ENCODE data around the gene PTPN23. TPM values are rescaled to one million over a fixed set of nuclear protein-coding genes. Genes with fewer than 3 reads are reported as not detected.
"Not testable (repeated sequence)": the region's sequence is repeated elsewhere in the genome, so short reads cannot be mapped to it uniquely, and the experiment has no call there.

Gene PTPN23
- total RNA-seq, 3 donors from 2014 or later (not counting 1 experiment from before 2014, with no cell fraction given), result 49.3 to 73.6 (median 52.0) TPM

DNA sequence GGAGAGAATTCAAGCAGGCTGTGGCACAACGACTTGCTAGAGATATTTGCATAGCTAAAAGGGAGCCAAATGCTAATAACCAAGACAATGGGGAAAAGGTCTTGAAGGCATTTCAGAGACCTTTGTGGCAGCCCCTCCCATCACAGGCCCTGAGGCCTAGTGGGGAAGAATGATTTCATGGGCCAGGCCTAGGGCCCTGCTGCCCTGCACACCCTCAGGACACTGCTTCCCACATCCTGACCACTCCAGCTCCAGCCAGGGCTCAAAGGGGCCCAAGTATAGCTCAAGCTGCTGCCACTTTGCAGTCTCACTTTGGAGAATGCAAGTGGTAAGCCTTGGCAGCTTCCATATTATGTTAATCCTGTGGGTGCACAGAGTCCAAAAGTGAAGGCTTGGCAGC, 21.5 kb upstream of the PTPN23 start:
- H3K4me3 Mint-ChIP-seq, result no peak overlapping the region
- TF ChIP-seq, protein P1, sequence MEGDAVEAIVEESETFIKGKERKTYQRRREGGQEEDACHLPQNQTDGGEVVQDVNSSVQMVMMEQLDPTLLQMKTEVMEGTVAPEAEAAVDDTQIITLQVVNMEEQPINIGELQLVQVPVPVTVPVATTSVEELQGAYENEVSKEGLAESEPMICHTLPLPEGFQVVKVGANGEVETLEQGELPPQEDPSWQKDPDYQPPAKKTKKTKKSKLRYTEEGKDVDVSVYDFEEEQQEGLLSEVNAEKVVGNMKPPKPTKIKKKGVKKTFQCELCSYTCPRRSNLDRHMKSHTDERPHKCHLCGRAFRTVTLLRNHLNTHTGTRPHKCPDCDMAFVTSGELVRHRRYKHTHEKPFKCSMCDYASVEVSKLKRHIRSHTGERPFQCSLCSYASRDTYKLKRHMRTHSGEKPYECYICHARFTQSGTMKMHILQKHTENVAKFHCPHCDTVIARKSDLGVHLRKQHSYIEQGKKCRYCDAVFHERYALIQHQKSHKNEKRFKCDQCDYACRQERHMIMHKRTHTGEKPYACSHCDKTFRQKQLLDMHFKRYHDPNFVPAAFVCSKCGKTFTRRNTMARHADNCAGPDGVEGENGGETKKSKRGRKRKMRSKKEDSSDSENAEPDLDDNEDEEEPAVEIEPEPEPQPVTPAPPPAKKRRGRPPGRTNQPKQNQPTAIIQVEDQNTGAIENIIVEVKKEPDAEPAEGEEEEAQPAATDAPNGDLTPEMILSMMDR (IDR thresholded peaks at IDR 0.05), result no peak
- WGBS (ENCODE audit: insufficient coverage), result 80% methylated on average over 1 of the region's 1 CpG
- Histone ChIP-seq H3K4me3 (ENCODE audit: low read length) (no peak overlapping the region), H3K27ac (ENCODE audit: low read length) (no peak overlapping the region), H3K4me1 (ENCODE audit: control insufficient read depth, insufficient read depth, low read length) (peaks cover 12% of the 10 kb centered on the region), H3K9me3 (ENCODE audit: control insufficient read depth, insufficient read depth, low read length) (peaks cover 21% of the 10 kb centered on the region), H3K36me3 (ENCODE audit: control insufficient read depth, insufficient read depth, low read length) (no peaks in the 10 kb centered on the region), H3K27me3 (ENCODE audit: control insufficient read depth, insufficient read depth, low read length) (no peaks in the 10 kb centered on the region)
- H3K4me1 Mint-ChIP-seq, result peaks cover 9 to 10% of the 10 kb centered on the region in 2 donors
- DNase-seq, result no peak
- no peaks in the 10 kb centered on the region for H3K36me3 Mint-ChIP-seq
- H3K9me3 Mint-ChIP-seq, result peaks cover 3 to 7% of the 10 kb centered on the region in 2 donors
- intact Hi-C loops (cut with micrococcal nuclease), result no loop called here
- H3K27ac Mint-ChIP-seq, result no peak overlapping the region
- ATAC-seq, result no peak
- H3K27me3 Mint-ChIP-seq (ENCODE audit: low read depth in 2 of 2), result no peaks in the 10 kb centered on the region

DNA sequence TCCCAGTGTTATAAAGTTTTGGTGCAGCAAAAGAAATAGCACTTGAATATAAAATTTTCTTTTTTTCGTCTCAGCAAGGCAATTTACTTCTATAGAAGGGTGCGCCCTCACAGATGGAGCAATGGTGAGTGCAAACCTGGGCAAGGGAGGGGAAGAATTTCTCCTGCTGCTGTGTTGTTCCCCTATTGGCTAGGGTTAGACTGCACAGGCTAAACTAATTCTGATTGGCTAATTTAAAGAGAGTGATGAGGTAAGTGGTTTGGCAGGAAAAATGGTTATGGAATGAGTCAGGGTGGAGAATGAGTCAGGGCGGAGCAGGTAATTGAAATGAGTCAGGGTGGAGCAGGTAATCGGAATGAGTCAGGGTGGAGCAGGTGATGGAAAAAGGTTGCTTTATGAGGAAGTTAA, 20.7 kb upstream of the PTPN23 start:
- DNase-seq; H3K27ac ChIP-seq (ENCODE audit: low read length); H3K36me3 Mint-ChIP-seq; H3K27ac Mint-ChIP-seq; H3K36me3 ChIP-seq (ENCODE audit: control insufficient read depth, insufficient read depth, low read length); H3K9me3 Mint-ChIP-seq; H3K27me3 Mint-ChIP-seq (ENCODE audit: low read depth in 2 of 2); ATAC-seq; intact Hi-C loops (cut with micrococcal nuclease); H3K27me3 ChIP-seq (ENCODE audit: control insufficient read depth, insufficient read depth, low read length); H3K4me3 Mint-ChIP-seq; H3K4me3 ChIP-seq (ENCODE audit: low read length): not testable (repeated sequence)
- peaks cover 12% of the 10 kb centered on the region for H3K4me1 ChIP-seq (ENCODE audit: control insufficient read depth, insufficient read depth, low read length)
- H3K4me1 Mint-ChIP-seq, result peaks cover 9 to 10% of the 10 kb centered on the region in 2 donors
- WGBS (ENCODE audit: insufficient coverage), result 90% methylated on average over 4 of the region's 4 CpGs
- H3K9me3 ChIP-seq (ENCODE audit: control insufficient read depth, insufficient read depth, low read length), result peaks cover 21% of the 10 kb centered on the region

DNA sequence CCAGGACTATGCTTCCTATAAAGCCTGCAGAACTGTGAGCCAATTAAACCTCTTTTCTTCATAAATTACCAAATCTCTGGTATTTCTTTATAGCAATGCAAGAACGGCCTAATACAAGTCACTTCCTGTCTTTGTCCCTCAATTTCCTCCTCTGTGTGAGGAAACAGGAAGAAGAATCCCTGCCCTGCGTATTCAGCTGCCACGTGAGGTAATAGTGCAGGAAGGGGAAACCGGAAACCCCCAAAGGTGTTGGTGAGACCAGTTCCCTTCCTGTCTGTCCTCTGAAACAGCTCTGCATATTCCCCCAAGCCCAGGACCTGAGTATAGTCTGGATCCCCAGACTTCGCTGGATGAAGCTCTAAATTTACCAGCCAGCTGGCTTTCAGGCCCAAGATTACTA, 18.1 kb upstream of the PTPN23 start:
- ATAC-seq (peak in 2 of 3 donors; percentile 34 to 43), DNase-seq (peak in 1 of 2 donors; percentile 62)
- H3K27ac ChIP-seq (ENCODE audit: low read length), result no peak overlapping the region
- H3K36me3 Mint-ChIP-seq, result no peaks in the 10 kb centered on the region
- no peaks in the 10 kb centered on the region for H3K27me3 Mint-ChIP-seq (ENCODE audit: low read depth in 2 of 2)
- H3K4me3 ChIP-seq (ENCODE audit: low read length), result no peak overlapping the region
- H3K4me1 Mint-ChIP-seq, result peaks cover 9 to 10% of the 10 kb centered on the region in 2 donors
- H3K27ac Mint-ChIP-seq, result peak overlapping the region; percentile 50 to 78
- intact Hi-C loops (cut with micrococcal nuclease), result no loop called here
- TF ChIP-seq, protein P1 (IDR thresholded peaks at IDR 0.05), result no peak
- H3K36me3 ChIP-seq (ENCODE audit: control insufficient read depth, insufficient read depth, low read length), result no peaks in the 10 kb centered on the region
- H3K4me1 ChIP-seq (ENCODE audit: control insufficient read depth, insufficient read depth, low read length), result peaks cover 12% of the 10 kb centered on the region
- H3K4me3 Mint-ChIP-seq, result no peak overlapping the region
- peaks cover 21% of the 10 kb centered on the region for H3K9me3 ChIP-seq (ENCODE audit: control insufficient read depth, insufficient read depth, low read length)
- 43% methylated on average over 4 of the region's 5 CpGs for WGBS (ENCODE audit: insufficient coverage)
- peaks cover 3 to 7% of the 10 kb centered on the region in 2 donors for H3K9me3 Mint-ChIP-seq
- H3K27me3 ChIP-seq (ENCODE audit: control insufficient read depth, insufficient read depth, low read length), result no peaks in the 10 kb centered on the region

DNA sequence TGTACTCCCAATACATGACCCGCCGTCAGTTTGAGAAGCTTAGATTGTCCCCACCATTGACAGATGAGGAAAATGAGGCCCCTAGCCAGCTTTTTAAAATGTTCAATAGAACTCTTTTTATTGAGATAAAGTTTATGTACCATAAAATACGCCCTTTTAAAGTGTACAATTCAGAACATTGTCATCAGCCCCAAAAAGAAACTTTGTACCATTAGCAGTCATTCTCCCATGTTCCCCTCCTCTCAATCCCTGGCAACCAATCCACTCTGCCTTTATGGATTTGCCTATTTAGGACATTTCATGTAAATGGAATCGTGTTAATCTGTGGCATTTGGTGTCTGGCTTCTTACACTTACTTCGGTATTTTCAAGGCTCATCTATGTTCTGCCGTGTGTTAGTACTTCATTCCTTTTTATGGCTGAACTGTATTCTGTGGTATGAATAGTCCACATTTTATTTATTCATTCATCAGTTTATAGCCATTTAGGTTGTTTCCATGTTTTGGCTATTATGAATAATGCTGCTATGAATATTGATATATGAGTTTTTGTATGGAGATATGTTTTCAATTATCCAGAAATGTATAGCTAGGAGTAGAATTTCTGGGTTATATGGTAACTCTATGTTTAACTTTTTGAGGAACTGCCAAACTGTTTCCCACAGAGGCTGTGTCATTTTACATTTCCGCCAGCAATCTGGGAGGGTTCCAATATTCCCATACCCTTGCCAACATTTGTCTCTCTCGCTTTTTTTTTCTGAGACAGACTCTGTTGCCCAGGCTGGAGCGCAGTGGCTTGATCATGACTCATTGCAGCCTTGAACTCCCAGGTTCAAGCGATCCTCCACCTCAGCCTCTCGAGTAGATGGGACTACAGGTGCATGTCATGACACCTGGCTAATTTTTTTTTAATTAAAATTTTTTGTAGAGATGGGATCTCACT, 15.3 kb upstream of the PTPN23 start:
- peaks cover 12% of the 10 kb centered on the region for H3K4me1 ChIP-seq (ENCODE audit: control insufficient read depth, insufficient read depth, low read length)
- WGBS (ENCODE audit: insufficient coverage), result 80% methylated on average over 10 of the region's 11 CpGs

More for the DNA sequence above, 15.3 kb upstream of the PTPN23 start:
- Histone ChIP-seq H3K4me3 (ENCODE audit: low read length) (no peak overlapping the region), H3K27me3 (ENCODE audit: control insufficient read depth, insufficient read depth, low read length) (no peaks in the 10 kb centered on the region), H3K27ac (ENCODE audit: low read length) (no peak overlapping the region), H3K36me3 (ENCODE audit: control insufficient read depth, insufficient read depth, low read length) (no peaks in the 10 kb centered on the region), H3K9me3 (ENCODE audit: control insufficient read depth, insufficient read depth, low read length) (peaks cover under 1% of the 10 kb centered on the region)
- DNase-seq, result no peak
- H3K4me3 Mint-ChIP-seq, result no peak overlapping the region
- H3K27ac Mint-ChIP-seq, result no peak overlapping the region
- H3K27me3 Mint-ChIP-seq (ENCODE audit: low read depth in 2 of 2), result peaks cover 0 to 5% of the 10 kb centered on the region in 2 donors
- ATAC-seq, result no peak
- intact Hi-C loops (cut with micrococcal nuclease), result no loop called here
- no peaks in the 10 kb centered on the region for H3K9me3 Mint-ChIP-seq
- peaks cover 9 to 10% of the 10 kb centered on the region in 2 donors for H3K4me1 Mint-ChIP-seq
- TF ChIP-seq, protein P1 (IDR thresholded peaks at IDR 0.05), result no peak
- no peaks in the 10 kb centered on the region for H3K36me3 Mint-ChIP-seq

All from natural killer cell (primary cell).